Inflammatory macrophage treated with lipopolysaccharide for 1 hour (primary cell): Measurements from ENCODE around the gene PCP2.
A peak's percentile ranks its signal among the peaks of the same experiment; 100 is the strongest.

Experiments
- DNase-seq, 2 donors: peaks; one replicate each; pipeline ENCODE4 v3.0.0-alpha.2; 2020 to 2022

The PCP2 gene

GRCh38 chr19:7618771-7619510 is 14.6 kb downstream of the PCP2 start:
- DNase-seq, result no peak

GRCh38 chr19:7618348-7618747 is 15.2 kb downstream of the PCP2 start:
- no peak for DNase-seq

GRCh38 chr19:7617735-7618134 is 15.8 kb downstream of the PCP2 start:
- no peak for DNase-seq

- DNase-seq, result no peak
Observed at GRCh38 chr19:7617172-7617571, 16.3 kb downstream of the PCP2 start.

GRCh38 chr19:7614859-7615741 is 18.4 kb downstream of the PCP2 start:
- DNase-seq, result no peak

GRCh38 chr19:7612282-7613274 is 20.9 kb downstream of the PCP2 start:
- DNase-seq, result no peak

GRCh38 chr19:7611541-7612279 is 21.8 kb downstream of the PCP2 start:
- DNase-seq, result no peak

GRCh38 chr19:7610491-7611240 is 22.9 kb downstream of the PCP2 start:
- no peak for DNase-seq

- DNase-seq, result no peak
Observed at GRCh38 chr19:7607874-7608560, 25.5 kb downstream of the PCP2 start.

- DNase-seq, result no peak
Observed at GRCh38 chr19:7607212-7607873, 26.2 kb downstream of the PCP2 start.

- DNase-seq, result no peak
Observed at GRCh38 chr19:7606289-7606688, 27.2 kb downstream of the PCP2 start.

GRCh38 chr19:7605490-7606222 is 27.9 kb downstream of the PCP2 start:
- peak; percentile 29 to 56 for DNase-seq

- no peak for DNase-seq
Observed at GRCh38 chr19:7603919-7604318, 29.6 kb downstream of the PCP2 start.

- DNase-seq, result no peak
Observed at GRCh38 chr19:7602935-7603497, 30.5 kb downstream of the PCP2 start.

- no peak for DNase-seq
Observed at GRCh38 chr19:7602240-7602934, 31.1 kb downstream of the PCP2 start.

- DNase-seq, result peak in 1 of 2 donors; percentile 8
Observed at GRCh38 chr19:7600721-7601120, 32.8 kb downstream of the PCP2 start.

- DNase-seq, result no peak
Observed at GRCh38 chr19:7598180-7598579, 35.3 kb downstream of the PCP2 start.

- DNase-seq, result no peak
Observed at GRCh38 chr19:7597689-7598088, 35.8 kb downstream of the PCP2 start.
